HepG2 (cell line): ENCODE results near the gene MRPL20. TPM values are rescaled to one million over a fixed set of nuclear protein-coding genes. Genes with fewer than 3 reads are reported as not detected.
A peak's percentile ranks its signal among the peaks of the same experiment; 100 is the strongest.

ENCODE experiments used
- ATAC-seq: fragments of 200-7000 bp; cut with Tn5 transposase; 3 replicates; pipeline ENCODE4 v1.9.1; 2020; ENCODE audit warnings: mild to moderate bottlenecking, moderate library complexity
- BruUV-seq: library from RNA; stranded (reverse); fragments of 400-500 nt; replicated peaks from 2 replicates; lab custom pipeline; 2021; lab: Mats Ljungman, UMichigan
- CTCF ChIA-PET: fragments of 300-600 bp; formaldehyde crosslinking; extraction: SDS; loops from one replicate; lab custom pipeline; 2021; ENCODE audit warnings: low total read pairs, inconsistent platforms, low intra/inter-chr PET ratio; lab: Yijun Ruan, JAX
- POLR2A ChIA-PET: fragments of 350-600 bp; sonication (Branson Sonifier 250); formaldehyde crosslinking; loops from one replicate; lab custom pipeline; 2020; ENCODE audit warnings: antibody characterized with exemption, inconsistent platforms; lab: Yijun Ruan, JAX
- DNase-seq: peaks from one replicate; pipeline ENCODE4 v3.0.0-alpha.2; 2015; ENCODE audit warnings: low spot score
- FAIRE-seq: peaks from 3 replicates; lab custom pipeline; 2011; peaks lifted over from hg19 to GRCh38; lab: Jason Lieb, UNC
- H2AFZ ChIP-seq: one replicate; pipeline ENCODE4 v1.6.1; 2011; ENCODE audit warnings: low read length, inconsistent platforms
- H3K27ac ChIP-seq: fragments of 300-600 bp; 3 replicates; pipeline ENCODE4 v1.8.0; 2011; ENCODE audit warnings: mixed run types, mild to moderate bottlenecking, mixed read lengths, low read length, inconsistent platforms; ENCODE audit not compliant: insufficient read depth; ENCODE audit errors: extremely low read length
- H3K27me3 ChIP-seq, 2 experiments: fragments of 200-600 bp in 1 of 2; 2 replicates in 1 of 2; 3 replicates in 1 of 2; pipeline versions ENCODE4 v1.6.0 to v1.8.0; 2011; ENCODE audit warnings: low read length in 2 of 2, mild to moderate bottlenecking in 2 of 2, moderate library complexity in 2 of 2, inconsistent platforms in 1 of 2; ENCODE audit not compliant: insufficient read depth in 2 of 2, control insufficient read depth in 1 of 2
- H3K36me3 ChIP-seq, 2 experiments: fragments of 200-600 bp in 1 of 2; replicated peaks in 1 of 2; 2 replicates in 1 of 2; 3 replicates in 1 of 2; pipeline versions ENCODE4 v1.5.1 to v1.8.0; 2011; ENCODE audit warnings: low read length in 2 of 2, inconsistent platforms in 1 of 2; ENCODE audit not compliant: insufficient read depth in 2 of 2, control insufficient read depth in 1 of 2
- H3K4me1 ChIP-seq: 2 replicates; pipeline ENCODE4 v1.5.1; 2012; ENCODE audit warnings: low read length, inconsistent platforms; ENCODE audit not compliant: insufficient read depth
- H3K4me2 ChIP-seq: 2 replicates; pipeline ENCODE4 v1.6.0; 2011; ENCODE audit warnings: low read depth, low read length, inconsistent platforms
- H3K4me3 ChIP-seq, 3 experiments: fragments of 200-600 bp in 1 of 3; sonication (generic), shearing (Covaris generic) in 1 of 3; replicated peaks in 1 of 3; 2 replicates each; pipeline ENCODE4 v1.5.1; 2011 to 2016; ENCODE audit warnings: low read length in 3 of 3, inconsistent platforms in 2 of 3, low read depth in 2 of 3, mild to moderate bottlenecking in 2 of 3, control low read depth in 1 of 3, mixed read lengths in 1 of 3; ENCODE audit not compliant: insufficient read depth in 1 of 3
- H3K79me2 ChIP-seq: one replicate; pipeline ENCODE4 v1.6.1; 2011; ENCODE audit warnings: low read length, inconsistent platforms; ENCODE audit not compliant: insufficient read depth
- H3K9ac ChIP-seq: 2 replicates; pipeline ENCODE4 v1.6.0; 2011; ENCODE audit warnings: mild to moderate bottlenecking, low read depth, low read length, inconsistent platforms; ENCODE audit not compliant: insufficient read depth
- H3K9me3 ChIP-seq: 2 replicates; pipeline ENCODE4 v1.5.1; 2012; ENCODE audit warnings: mild to moderate bottlenecking, low read length
- H4K20me1 ChIP-seq: 2 replicates; pipeline ENCODE4 v1.6.0; 2011; ENCODE audit warnings: inconsistent platforms, mild to moderate bottlenecking, low read length, moderate library complexity; ENCODE audit not compliant: insufficient read depth
- GABPA ChIP-seq, 2 experiments: IDR thresholded peaks; 2 replicates each; pipeline ENCODE4 v1.6.1; 2011 to 2016; ENCODE audit warnings: low read depth in 2 of 2, low read length in 1 of 2, missing biosample characterization in 1 of 2, missing genetic modification characterization in 1 of 2
- HMGXB4 ChIP-seq, 2 experiments: sonication (generic) in 1 of 2; formaldehyde crosslinking in 1 of 2; IDR thresholded peaks; 2 replicates each; pipeline versions ENCODE4 v1.4.0 to v1.6.1; 2018 to 2020; ENCODE audit warnings: missing genetic modification reagents in 2 of 2, borderline replicate concordance in 1 of 2, low read depth in 1 of 2, mild to moderate bottlenecking in 1 of 2, missing biosample characterization in 1 of 2
- ISL2 ChIP-seq: sonication (generic); formaldehyde crosslinking; IDR thresholded peaks from 2 replicates; pipeline ENCODE4 v1.5.0; 2020; ENCODE audit warnings: missing genetic modification reagents
- RBFOX2 ChIP-seq: fragments of 200-400 bp; formaldehyde crosslinking; IDR thresholded peaks from 2 replicates; pipeline ENCODE4 v1.6.1; 2017; ENCODE audit warnings: low read depth, mild to moderate bottlenecking, low read length
- ZNF282 ChIP-seq: fragments of 450-650 bp; IDR thresholded peaks from 2 replicates; pipeline ENCODE4 v1.6.1; 2018; ENCODE audit not compliant: partially characterized antibody
- WGBS: methylation state at CpG from one replicate; pipeline ENCODE4 v1.1.6; 2017; ENCODE audit warnings: low lambda C conversion rate; 5-methylcytosine and 5-hydroxymethylcytosine counted together
- in situ Hi-C: cut with HindIII; loops from 2 replicates; pipeline ENCODE4 v1.10.0; 2017; ENCODE audit warnings: low pct_unique_long_range_greater_than_20kb; ENCODE audit not compliant: extremely low pct_ligation_motif_present
- intact Hi-C: fragments of 100-400 bp; cut with micrococcal nuclease; formaldehyde crosslinking; loops from one replicate; pipeline ENCODE4 v1.10.0; 2022; ENCODE audit not compliant: unreplicated experiment
- polyA plus RNA-seq, 8 experiments: library from polyadenylated mRNA; depleted of rRNA in 3 of 8; stranded (reverse) in 7 of 8; unstranded in 1 of 8; fragments of >200 nt; fragmentation: Illumina TruSeq in 4 of 8; extraction: Trizol in 4 of 8; gene quantifications; 2 replicates each; pipeline versions ENCODE4 v1.2.1 to v1.2.3, GENCODE V29; 2011 to 2016; ENCODE audit warnings: low read depth in 4 of 8, missing spikeins in 1 of 8, mixed read lengths in 1 of 8; ENCODE audit not compliant: insufficient read depth in 1 of 8
- total RNA-seq, 5 experiments: library from RNA; depleted of rRNA; stranded (reverse); fragments of >200 nt; fragmentation: Illumina TruSeq; extraction: Trizol; gene quantifications; 2 replicates each; pipeline ENCODE4 v1.2.3, GENCODE V29; 2016; ENCODE audit warnings: low read depth in 1 of 5

MRPL20 gene
- total and polyA plus RNA-seq, 2 of the 13 experiments (the other 11 are each of a cell fraction or from before 2014, with no cell fraction given) = 59.2 to 127 TPM

- peak in 1 of 2 experiments; percentile 22; a peak in 1 of 4 replicates for TF ChIP-seq HMGXB4 (CRISPR knock-in tag; IDR thresholded peaks at IDR 0.05; ENCODE audit: borderline replicate concordance in 1 of 2, low read depth in 1 of 2)
- 0 out of 2 replicates have a peak, but pooled peaks have one; percentile 18 for TF ChIP-seq ISL2
- no peak for TF ChIP-seq GABPA (IDR thresholded peaks at IDR 0.05; ENCODE audit: low read depth, low read length)
- peak; percentile 27 for TF ChIP-seq GABPA (CRISPR knock-in tag; IDR thresholded peaks at IDR 0.05; ENCODE audit: low read depth)
Measured at GRCh38 chr1:1397839-1398523, 9.1 kb downstream of the MRPL20 start (continued).

- H3K9ac ChIP-seq = no peak overlapping the region
- CTCF ChIA-PET = no interaction called here
- ATAC-seq = no peak
- H4K20me1 ChIP-seq = peaks cover 3% of the 10 kb centered on the region; the same call in 1 of the 2 replicates
- TF ChIP-seq ZNF282 (no peak), RBFOX2 (0 out of 2 replicates have a peak, but pooled peaks have one; percentile 45), HMGXB4 (CRISPR knock-in tag; IDR thresholded peaks at IDR 0.05; ENCODE audit: borderline replicate concordance in 1 of 2, low read depth in 1 of 2) (no peak)
- no peak overlapping the region for H3K4me3 ChIP-seq
- H3K27ac ChIP-seq = no peak overlapping the region
- H3K27me3 ChIP-seq = no peaks in the 10 kb centered on the region
- WGBS = 96% methylated on average over 11 of the region's 11 CpGs
- POLR2A ChIA-PET = interaction anchor here (0.7 to 2.1 kb wide), 3 partner anchors 8 to 13 kb away, joined by 3 to 4 read pairs (median 3); no protein-coding TSS in a partner anchor
- intact Hi-C loops (no loop called here), in situ Hi-C loops (no loop called here)
- FAIRE-seq = no peak
- H3K4me2 ChIP-seq = no peak overlapping the region
- no peaks in the 10 kb centered on the region for H3K9me3 ChIP-seq
- DNase-seq = no peak
- no peak overlapping the region for H2AFZ ChIP-seq
- peaks cover 28 to 67% of the 10 kb centered on the region in 2 experiments for H3K36me3 ChIP-seq
- no TSS peak for BruUV-seq
- H3K79me2 ChIP-seq = peaks cover 44% of the 10 kb centered on the region
- H3K4me1 ChIP-seq = peaks cover 17% of the 10 kb centered on the region
Measured at GRCh38 chr1:1395166-1395565, 11.9 kb downstream of the MRPL20 start.
